PC-3 (cell line): Measurements from ENCODE around the gene YY1.

Experiments
- EZH2 ChIP-seq: fragments of 300-600 bp; sonication (generic); IDR thresholded peaks from one replicate; pipeline ENCODE4 v1.6.1; 2017; ENCODE audit warnings: antibody characterized with exemption, mild to moderate bottlenecking, low read length; ENCODE audit not compliant: unreplicated experiment
- EZH2phosphoT487 ChIP-seq: fragments of 300-600 bp; sonication (generic); IDR thresholded peaks from 2 replicates; pipeline ENCODE4 v1.6.1; 2018; ENCODE audit warnings: mild to moderate bottlenecking, antibody characterized with exemption, low read length, borderline replicate concordance
- TF ChIP-seq, protein P1 (sequence below): fragments of 300-600 bp; sonication (generic); conservative IDR thresholded peaks from 2 replicates; pipeline ENCODE4 v1.5.1; 2017; ENCODE audit warnings: antibody characterized with exemption, low read depth, mild to moderate bottlenecking, low read length

- TF ChIP-seq, protein P1, sequence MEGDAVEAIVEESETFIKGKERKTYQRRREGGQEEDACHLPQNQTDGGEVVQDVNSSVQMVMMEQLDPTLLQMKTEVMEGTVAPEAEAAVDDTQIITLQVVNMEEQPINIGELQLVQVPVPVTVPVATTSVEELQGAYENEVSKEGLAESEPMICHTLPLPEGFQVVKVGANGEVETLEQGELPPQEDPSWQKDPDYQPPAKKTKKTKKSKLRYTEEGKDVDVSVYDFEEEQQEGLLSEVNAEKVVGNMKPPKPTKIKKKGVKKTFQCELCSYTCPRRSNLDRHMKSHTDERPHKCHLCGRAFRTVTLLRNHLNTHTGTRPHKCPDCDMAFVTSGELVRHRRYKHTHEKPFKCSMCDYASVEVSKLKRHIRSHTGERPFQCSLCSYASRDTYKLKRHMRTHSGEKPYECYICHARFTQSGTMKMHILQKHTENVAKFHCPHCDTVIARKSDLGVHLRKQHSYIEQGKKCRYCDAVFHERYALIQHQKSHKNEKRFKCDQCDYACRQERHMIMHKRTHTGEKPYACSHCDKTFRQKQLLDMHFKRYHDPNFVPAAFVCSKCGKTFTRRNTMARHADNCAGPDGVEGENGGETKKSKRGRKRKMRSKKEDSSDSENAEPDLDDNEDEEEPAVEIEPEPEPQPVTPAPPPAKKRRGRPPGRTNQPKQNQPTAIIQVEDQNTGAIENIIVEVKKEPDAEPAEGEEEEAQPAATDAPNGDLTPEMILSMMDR: no peak
- TF ChIP-seq EZH2phosphoT487: no peak
- TF ChIP-seq EZH2: no peak
Observed at GRCh38 chr14:100252684-100253083, 13.7 kb downstream of the YY1 start.
